WTC11 (cell line): ENCODE results near the gene LCN12. TPM values are rescaled to one million over a fixed set of nuclear protein-coding genes. Genes with fewer than 3 reads are reported as not detected.
"Not testable (repeated sequence)": the region's sequence is repeated elsewhere in the genome, so short reads cannot be mapped to it uniquely, and the experiment has no call there.

Experiments used
- ATAC-seq: fragments of 200-7000 bp; cut with Tn5 transposase; 2 replicates; pipeline ENCODE4 v1.10.0; 2021; ENCODE audit warnings: mild to moderate bottlenecking, moderate library complexity
- CTCF ChIA-PET: fragments of 300-600 bp; sonication (Branson Sonifier 250); formaldehyde crosslinking; loops from one replicate; lab custom pipeline; 2021; ENCODE audit warnings: antibody characterized with exemption; lab: Charles Lee
- POLR2A ChIA-PET: fragments of 350-600 bp; sonication (Branson Sonifier 250); formaldehyde crosslinking; loops from one replicate; lab custom pipeline; 2021; ENCODE audit warnings: antibody characterized with exemption; lab: Charles Lee
- DNase-seq: peaks from one replicate; pipeline ENCODE4 v3.0.0; 2021; ENCODE audit warnings: low spot score
- H3K27ac Mint-ChIP-seq: 2 replicates; pipeline ENCODE4 v1.8.0; 2021; ENCODE audit warnings: mixed read lengths
- H3K27me3 Mint-ChIP-seq: 2 replicates; pipeline ENCODE4 v1.8.0; 2021; ENCODE audit warnings: low read depth, mild to moderate bottlenecking, moderate library complexity, mixed read lengths
- H3K36me3 Mint-ChIP-seq: 2 replicates; pipeline ENCODE4 v1.8.0; 2021; ENCODE audit warnings: mixed read lengths
- H3K4me1 Mint-ChIP-seq: 2 replicates; pipeline ENCODE4 v1.8.0; 2022; ENCODE audit warnings: mixed read lengths
- H3K4me3 Mint-ChIP-seq: 2 replicates; pipeline ENCODE4 v1.8.0; 2021; ENCODE audit warnings: mild to moderate bottlenecking, moderate library complexity, mixed read lengths
- H3K9me3 Mint-ChIP-seq: 2 replicates; pipeline ENCODE4 v1.8.0; 2021; ENCODE audit warnings: mixed read lengths
- total RNA-seq: library from RNA; stranded (reverse); gene quantifications from 3 replicates; pipeline ENCODE4 v1.2.3, GENCODE V29; 2021
- TF ChIP-seq, protein P1 (sequence below): fragments of 200-600 bp; IDR thresholded peaks from 2 replicates; pipeline ENCODE4 v1.8.0; 2022; ENCODE audit warnings: antibody characterized with exemption

LCN12 gene
- total RNA-seq, 1 experiment from 2014 or later = 1.9 TPM

GRCh38 chr9:137004285-137004684 lies 52.2 kb downstream of the LCN12 start:
- ATAC-seq, H3K4me1 Mint-ChIP-seq, H3K9me3 Mint-ChIP-seq, POLR2A ChIA-PET, H3K27me3 Mint-ChIP-seq, H3K36me3 Mint-ChIP-seq, H3K27ac Mint-ChIP-seq: not testable (repeated sequence)
- DNase-seq = peak; percentile 59
- TF ChIP-seq, protein P1, sequence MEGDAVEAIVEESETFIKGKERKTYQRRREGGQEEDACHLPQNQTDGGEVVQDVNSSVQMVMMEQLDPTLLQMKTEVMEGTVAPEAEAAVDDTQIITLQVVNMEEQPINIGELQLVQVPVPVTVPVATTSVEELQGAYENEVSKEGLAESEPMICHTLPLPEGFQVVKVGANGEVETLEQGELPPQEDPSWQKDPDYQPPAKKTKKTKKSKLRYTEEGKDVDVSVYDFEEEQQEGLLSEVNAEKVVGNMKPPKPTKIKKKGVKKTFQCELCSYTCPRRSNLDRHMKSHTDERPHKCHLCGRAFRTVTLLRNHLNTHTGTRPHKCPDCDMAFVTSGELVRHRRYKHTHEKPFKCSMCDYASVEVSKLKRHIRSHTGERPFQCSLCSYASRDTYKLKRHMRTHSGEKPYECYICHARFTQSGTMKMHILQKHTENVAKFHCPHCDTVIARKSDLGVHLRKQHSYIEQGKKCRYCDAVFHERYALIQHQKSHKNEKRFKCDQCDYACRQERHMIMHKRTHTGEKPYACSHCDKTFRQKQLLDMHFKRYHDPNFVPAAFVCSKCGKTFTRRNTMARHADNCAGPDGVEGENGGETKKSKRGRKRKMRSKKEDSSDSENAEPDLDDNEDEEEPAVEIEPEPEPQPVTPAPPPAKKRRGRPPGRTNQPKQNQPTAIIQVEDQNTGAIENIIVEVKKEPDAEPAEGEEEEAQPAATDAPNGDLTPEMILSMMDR = peak; percentile 41
- TF ChIP-seq, all 79 proteins: peak for 1; not testable (repeated sequence) for 78
- CTCF ChIA-PET = interaction anchor here (0.7 to 3.7 kb wide), 7 partner anchors 10 to 56 kb away, joined by 3 to 23 read pairs (median 6); partner anchors contain the start of gene PAXX
- H3K4me3 Mint-ChIP-seq = not testable (repeated sequence)

Other genes starting within 250 kb of the LCN12 start
- 45.4 to 49.8 TPM (median 48.9 TPM) in 3 replicates for gene DIPK1B, start 239.7 kb upstream of the LCN12 start, total RNA-seq
- gene LCN10, start 209.3 kb upstream of the LCN12 start, total RNA-seq = 2.4 to 3.7 TPM (median 3.3 TPM) in 3 replicates
- not detected in 3 replicates for gene LCN6, start 203.7 kb upstream of the LCN12 start, total RNA-seq
- gene LCN8, start 194.0 kb upstream of the LCN12 start, total RNA-seq = 0.21 TPM in 1 of 3 replicates, not detected in the others
- gene LCN15, start 187.8 kb upstream of the LCN12 start, total RNA-seq = 0.52 to 1.0 TPM (median 0.96 TPM) in 3 replicates
- 72.0 to 86.7 TPM (median 86.1 TPM) in 3 replicates for gene TMEM141, start 160.9 kb upstream of the LCN12 start, total RNA-seq
- gene CCDC183, start 155.9 kb upstream of the LCN12 start, total RNA-seq = 1.7 to 2.1 TPM (median 2.0 TPM) in 3 replicates
- gene RABL6, start 144.3 kb upstream of the LCN12 start, total RNA-seq = 134 to 171 TPM (median 139 TPM) in 3 replicates
- gene AJM1, start 109.8 kb upstream of the LCN12 start, total RNA-seq = 1.6 to 1.7 TPM (median 1.6 TPM) in 3 replicates
- 138 to 176 TPM (median 173 TPM) in 3 replicates for gene PHPT1, start 102.9 kb upstream of the LCN12 start, total RNA-seq
- gene MAMDC4, start 99.9 kb upstream of the LCN12 start, total RNA-seq = 6.7 to 12.1 TPM (median 10.9 TPM) in 3 replicates
- gene EDF1, start 86.0 kb upstream of the LCN12 start, total RNA-seq = 312 to 334 TPM (median 328 TPM) in 3 replicates
- gene TRAF2, start 65.8 kb upstream of the LCN12 start, total RNA-seq = 55.0 to 62.5 TPM (median 61.3 TPM) in 3 replicates
- 58.2 to 70.5 TPM (median 63.9 TPM) in 3 replicates for gene FBXW5, start 7.5 kb upstream of the LCN12 start, total RNA-seq
- gene C8G, start 7.0 kb upstream of the LCN12 start, total RNA-seq = 0.85 to 1.7 TPM (median 1.5 TPM) in 3 replicates
- 2.2 to 4.0 TPM (median 2.9 TPM) in 3 replicates for gene PTGDS, start 25.2 kb downstream of the LCN12 start, total RNA-seq
- 0.27 to 0.50 TPM (median 0.34 TPM) in 3 replicates for gene LCNL1, start 30.7 kb downstream of the LCN12 start, total RNA-seq
- gene PAXX, start 40.1 kb downstream of the LCN12 start, total RNA-seq = 44.1 to 45.3 TPM (median 44.6 TPM) in 3 replicates
- 0.31 to 0.41 TPM in 2 of 3 replicates, not detected in the other for gene CLIC3, start 44.3 kb downstream of the LCN12 start, total RNA-seq
- gene ABCA2, start 76.0 kb downstream of the LCN12 start, total RNA-seq = 19.2 to 28.3 TPM (median 25.9 TPM) in 3 replicates
- not detected in 3 replicates for gene FUT7, start 79.8 kb downstream of the LCN12 start, total RNA-seq
- 64.3 to 68.8 TPM (median 64.5 TPM) in 3 replicates for gene NPDC1, start 93.9 kb downstream of the LCN12 start, total RNA-seq
- 8.3 to 9.6 TPM (median 9.2 TPM) in 3 replicates for gene ENTPD2, start 101.8 kb downstream of the LCN12 start, total RNA-seq
- gene SAPCD2, start 118.3 kb downstream of the LCN12 start, total RNA-seq = 52.0 to 67.0 TPM (median 53.6 TPM) in 3 replicates
- 12.1 to 17.7 TPM (median 14.3 TPM) in 3 replicates for gene UAP1L1, start 125.2 kb downstream of the LCN12 start, total RNA-seq
- 44.9 to 57.1 TPM (median 47.1 TPM) in 3 replicates for gene MAN1B1, start 134.7 kb downstream of the LCN12 start, total RNA-seq
- gene DPP7, start 162.5 kb downstream of the LCN12 start, total RNA-seq = 38.9 to 43.7 TPM (median 42.1 TPM) in 3 replicates
- gene GRIN1, start 186.9 kb downstream of the LCN12 start, total RNA-seq = 4.0 to 6.6 TPM (median 4.1 TPM) in 3 replicates
- gene LRRC26, start 217.8 kb downstream of the LCN12 start, total RNA-seq = 1.1 to 2.2 TPM (median 2.1 TPM) in 3 replicates
- not detected in 3 replicates for gene TMEM210, start 219.8 kb downstream of the LCN12 start, total RNA-seq
- gene ANAPC2, start 236.3 kb downstream of the LCN12 start, total RNA-seq = 61.0 to 80.9 TPM (median 61.2 TPM) in 3 replicates
- 102 to 105 TPM (median 103 TPM) in 3 replicates for gene SSNA1, start 236.4 kb downstream of the LCN12 start, total RNA-seq
- gene TPRN, start 248.5 kb downstream of the LCN12 start, total RNA-seq = 33.4 to 43.1 TPM (median 38.1 TPM) in 3 replicates